ENCODE data around the gene PACSIN1.

The PACSIN1 gene

DNA sequence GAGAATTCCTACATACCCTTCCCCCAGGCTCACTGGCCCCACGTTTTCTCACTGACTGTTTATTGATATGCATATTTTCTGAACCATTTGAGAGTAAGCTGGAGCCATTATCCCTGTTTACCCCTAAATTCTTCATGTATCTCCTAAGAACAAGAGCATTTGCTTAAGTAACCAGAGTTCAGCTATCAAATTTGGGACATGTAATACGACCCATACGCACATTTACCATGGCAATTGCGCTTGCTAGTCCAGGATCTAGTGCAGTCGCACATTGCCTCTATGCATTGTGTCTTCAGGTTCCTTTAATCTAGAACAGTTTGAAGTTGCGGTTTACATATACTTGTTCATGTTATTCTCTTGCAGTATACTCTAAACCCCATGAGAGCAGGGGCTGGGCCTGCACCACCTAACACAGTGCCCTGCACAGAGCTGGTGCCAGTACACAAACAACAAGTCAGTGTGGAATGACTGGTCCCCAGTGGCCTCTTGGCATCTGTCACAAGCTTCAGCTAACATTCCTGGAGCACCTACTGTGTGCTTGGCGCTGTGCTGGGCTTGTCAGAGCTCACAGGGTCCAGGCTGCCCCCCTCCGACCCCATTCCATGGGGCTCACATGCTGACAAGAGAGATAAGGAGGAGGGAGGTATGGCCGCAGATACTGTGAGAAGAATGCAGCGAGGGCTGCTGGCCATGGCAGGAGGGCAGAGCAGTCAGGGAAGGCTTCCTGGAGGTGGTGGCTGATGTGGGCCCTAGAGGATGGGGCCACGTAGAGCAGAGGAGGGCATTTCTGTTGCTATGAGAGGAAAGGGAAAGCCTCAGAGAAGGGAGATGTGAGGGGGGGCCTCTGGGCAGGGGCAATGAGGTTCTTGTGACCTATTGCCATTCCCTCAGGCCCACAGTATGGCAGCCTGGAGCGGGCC is 62.1 kb downstream of the PACSIN1 start:
- no peak for DNase-seq (ENCODE audit: low spot score)

DNA sequence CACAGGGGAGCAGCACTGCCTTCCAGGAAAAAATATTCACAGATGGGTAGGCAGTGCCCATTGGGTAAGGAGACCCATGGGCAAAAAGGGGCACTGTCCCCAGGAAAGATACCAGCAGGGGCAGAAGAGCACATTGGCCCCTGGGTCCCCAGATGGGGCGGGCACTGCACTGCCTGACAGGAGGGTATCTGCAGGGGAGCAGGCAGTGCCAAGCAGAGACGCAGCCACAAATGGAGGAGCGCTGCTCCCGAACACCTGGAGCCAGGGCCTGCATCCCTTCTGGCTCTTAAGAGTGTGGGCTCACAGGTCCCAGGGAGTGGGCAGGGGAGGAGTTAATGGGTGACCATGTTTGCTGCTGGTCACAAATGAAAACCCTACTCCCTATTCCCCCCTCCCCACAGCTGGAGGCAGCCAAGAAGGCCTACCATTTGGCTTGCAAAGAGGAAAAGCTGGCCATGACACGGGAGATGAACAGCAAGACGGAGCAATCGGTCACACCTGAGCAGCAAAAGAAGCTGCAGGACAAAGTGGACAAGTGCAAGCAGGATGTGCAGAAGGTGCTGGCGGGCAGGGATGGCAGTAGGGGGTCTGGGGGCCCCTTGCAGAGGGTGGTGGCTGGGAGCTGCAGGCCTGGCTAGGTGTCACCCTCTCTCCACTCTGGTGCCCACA is 63.3 kb downstream of the PACSIN1 start:
- no peak for DNase-seq (ENCODE audit: low spot score)

DNA sequence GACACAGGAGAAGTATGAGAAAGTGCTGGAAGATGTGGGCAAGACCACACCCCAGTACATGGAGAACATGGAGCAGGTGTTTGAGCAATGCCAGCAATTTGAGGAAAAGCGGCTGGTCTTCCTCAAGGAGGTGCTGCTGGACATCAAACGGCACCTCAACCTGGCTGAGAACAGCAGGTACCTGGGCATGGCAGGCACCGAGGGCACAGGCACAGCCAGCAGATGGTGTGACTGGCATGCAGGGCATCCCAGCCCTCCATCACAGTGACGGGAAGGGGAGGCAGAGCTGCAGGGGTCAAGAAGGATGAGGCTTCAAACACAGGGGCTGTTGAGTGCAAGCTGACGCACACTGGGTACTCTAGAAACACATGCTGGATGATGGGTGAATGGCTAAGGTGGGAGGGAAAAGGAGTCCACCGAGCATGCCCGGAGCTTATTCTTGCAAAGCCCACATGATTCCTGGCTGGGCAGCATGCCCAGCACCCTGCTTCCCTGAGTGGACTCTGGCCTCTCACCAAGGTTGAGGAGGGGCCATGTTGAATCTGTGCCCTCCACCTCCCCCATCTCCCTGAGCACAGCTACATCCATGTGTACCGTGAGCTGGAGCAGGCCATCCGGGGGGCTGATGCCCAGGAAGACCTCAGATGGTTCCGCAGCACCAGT is 63.9 kb downstream of the PACSIN1 start:
- DNase-seq (ENCODE audit: low spot score): no peak

- DNase-seq (ENCODE audit: low spot score): no peak
Measured at GRCh38 chr6:34530753-34531365, 65.0 kb downstream of the PACSIN1 start.

DNA sequence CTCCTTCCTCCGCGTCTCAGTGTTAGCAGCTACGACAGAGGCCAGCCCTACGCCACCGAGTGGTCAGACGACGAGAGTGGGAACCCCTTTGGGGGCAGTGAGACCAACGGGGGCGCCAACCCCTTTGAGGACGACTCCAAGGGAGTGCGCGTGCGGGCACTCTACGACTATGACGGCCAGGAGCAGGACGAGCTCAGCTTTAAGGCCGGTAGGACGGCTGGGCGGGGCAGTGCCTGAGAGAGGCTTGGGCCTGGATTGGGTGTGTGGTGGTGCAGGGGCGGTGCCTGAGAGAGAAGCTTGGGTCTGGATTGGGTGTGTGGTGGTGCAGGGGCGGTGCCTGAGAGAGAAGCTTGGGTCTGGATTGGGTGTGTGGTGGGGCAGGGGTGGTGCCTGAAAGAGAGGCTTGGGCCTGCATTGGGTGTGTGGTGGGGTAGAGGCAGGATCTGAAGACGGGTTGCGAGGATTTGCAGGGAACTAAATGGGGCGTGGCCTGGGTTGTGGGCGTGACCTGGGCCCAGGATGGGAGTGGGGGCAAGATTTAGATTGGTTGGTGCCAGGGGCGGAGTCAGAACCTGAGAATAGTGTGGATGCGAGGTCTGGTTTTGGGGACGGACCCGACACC is 65.8 kb downstream of the PACSIN1 start:
- DNase-seq (ENCODE audit: low spot score): peak; percentile 67

DNA sequence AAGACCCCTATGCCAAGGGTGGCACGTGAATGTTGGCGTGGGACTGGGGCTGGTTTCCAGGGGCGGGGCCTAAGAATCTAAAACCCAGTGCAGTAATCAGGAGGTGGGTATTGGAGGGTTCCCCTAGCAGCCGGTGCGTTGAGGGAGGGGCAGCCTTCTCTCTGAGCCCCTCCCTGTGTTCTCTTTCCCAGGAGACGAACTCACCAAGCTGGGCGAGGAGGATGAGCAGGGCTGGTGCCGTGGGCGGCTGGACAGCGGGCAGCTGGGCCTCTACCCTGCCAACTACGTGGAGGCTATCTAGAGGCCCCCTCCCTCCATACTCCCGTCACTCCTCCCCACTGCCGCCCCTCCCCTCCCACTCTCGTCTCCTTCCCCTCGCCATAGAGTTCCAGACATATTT is 66.4 kb downstream of the PACSIN1 start:
- no peak for DNase-seq (ENCODE audit: low spot score)

GRCh38 chr6:34534146-34534545 is 68.3 kb downstream of the PACSIN1 start:
- DNase-seq (ENCODE audit: low spot score): no peak

DNA sequence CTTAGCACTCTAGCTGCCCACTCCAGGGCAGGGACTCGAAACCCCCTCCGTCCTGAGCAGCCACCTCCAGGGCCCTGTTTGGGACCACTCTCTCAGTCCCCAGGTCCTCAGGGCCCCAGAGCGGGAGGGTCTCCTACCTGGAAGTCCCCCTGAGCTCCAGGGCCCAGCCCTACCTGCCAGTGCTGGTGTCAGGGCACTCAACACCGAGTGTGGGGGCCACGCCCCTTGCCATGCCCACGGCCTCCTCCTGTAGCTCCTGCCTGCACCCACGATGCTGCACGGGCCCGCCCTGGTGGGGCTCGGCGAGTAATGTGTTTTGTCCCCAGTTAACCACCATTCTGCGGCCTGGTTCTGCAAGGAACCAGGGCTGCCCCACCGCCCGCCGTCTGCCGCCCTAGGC is 68.8 kb downstream of the PACSIN1 start:
- DNase-seq (ENCODE audit: low spot score): no peak

DNA sequence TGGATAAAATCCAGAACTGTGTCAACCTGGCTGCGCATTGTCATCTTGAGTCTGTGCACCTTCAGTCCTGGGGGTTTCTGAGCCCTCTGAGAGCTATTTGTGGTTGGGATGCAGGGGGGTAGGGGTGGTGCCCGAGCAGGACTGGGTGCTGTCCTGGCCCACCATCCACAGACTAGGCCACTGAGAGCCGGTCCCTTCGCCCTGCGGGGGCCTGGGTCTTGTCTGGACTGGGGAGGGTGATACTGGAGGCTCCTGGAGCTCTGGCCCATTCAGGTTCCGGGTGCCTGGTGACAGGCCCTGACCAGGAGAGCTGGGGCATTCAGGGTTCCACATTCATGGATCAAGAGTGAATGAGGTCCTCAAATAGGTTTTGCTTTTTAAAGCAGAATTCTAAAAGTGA is 69.3 kb downstream of the PACSIN1 start:
- no peak for DNase-seq (ENCODE audit: low spot score)

GRCh38 chr6:34535646-34536045 is 69.8 kb downstream of the PACSIN1 start:
- DNase-seq (ENCODE audit: low spot score): no peak

- DNase-seq (ENCODE audit: low spot score): no peak
Measured at GRCh38 chr6:34536251-34536958, 70.5 kb downstream of the PACSIN1 start.

- no peak for DNase-seq (ENCODE audit: low spot score)
Measured at GRCh38 chr6:34536959-34537848, 71.3 kb downstream of the PACSIN1 start.

DNA sequence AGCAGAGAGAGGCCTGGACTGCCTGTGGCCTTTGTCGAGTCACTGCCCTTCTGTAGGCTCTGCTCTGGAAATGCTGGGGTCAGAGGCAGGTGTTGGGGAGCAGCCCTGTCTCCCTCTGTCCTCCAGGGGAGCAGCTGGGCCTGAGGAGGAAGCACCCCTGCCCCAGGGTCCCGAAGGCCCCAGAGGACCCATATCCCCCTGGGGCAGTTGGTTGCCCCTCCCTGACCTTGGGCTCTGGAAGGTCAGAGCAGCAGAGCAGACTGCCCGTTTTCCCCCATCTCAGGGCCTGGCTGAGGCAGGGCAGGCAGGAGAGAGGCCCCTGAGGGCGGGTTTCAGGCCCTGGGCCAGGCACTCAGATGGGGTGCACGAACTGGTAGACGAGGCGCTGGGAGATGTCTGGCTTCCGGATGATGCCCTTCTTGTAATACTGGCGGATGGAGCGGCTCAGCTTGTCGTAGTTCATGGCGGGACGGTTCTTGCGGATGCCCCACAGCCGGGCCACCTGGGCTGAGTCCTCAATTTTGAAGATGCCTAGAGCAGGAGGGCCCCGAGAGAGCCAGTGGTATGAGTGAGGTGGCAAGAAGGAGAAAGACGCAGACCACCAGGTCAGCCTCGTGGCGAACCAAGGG is 72.2 kb downstream of the PACSIN1 start:
- no peak for DNase-seq (ENCODE audit: low spot score)

DNA sequence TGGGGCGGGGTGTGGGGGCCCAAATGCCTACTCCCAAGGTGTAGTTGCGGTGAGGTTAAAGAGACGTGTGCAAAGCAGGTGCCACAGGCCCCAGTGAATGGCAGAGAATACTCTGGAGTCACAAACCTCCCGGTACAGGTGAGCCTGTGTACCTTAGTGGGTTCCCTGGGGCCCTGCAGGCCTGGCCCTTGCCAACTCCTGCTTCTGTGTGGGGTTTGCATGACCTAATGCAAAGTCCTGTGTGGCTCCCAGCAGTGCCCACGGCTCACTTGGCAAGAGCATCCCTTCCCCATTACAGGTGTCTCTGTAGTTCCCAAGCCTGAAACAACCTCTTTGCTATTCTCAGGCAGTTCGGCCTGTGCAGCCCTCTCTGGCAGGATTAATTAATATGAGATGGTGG is 72.7 kb downstream of the PACSIN1 start:
- DNase-seq (ENCODE audit: low spot score): no peak

- no peak for DNase-seq (ENCODE audit: low spot score)
Measured at GRCh38 chr6:34539181-34539580, 73.3 kb downstream of the PACSIN1 start.

DNA sequence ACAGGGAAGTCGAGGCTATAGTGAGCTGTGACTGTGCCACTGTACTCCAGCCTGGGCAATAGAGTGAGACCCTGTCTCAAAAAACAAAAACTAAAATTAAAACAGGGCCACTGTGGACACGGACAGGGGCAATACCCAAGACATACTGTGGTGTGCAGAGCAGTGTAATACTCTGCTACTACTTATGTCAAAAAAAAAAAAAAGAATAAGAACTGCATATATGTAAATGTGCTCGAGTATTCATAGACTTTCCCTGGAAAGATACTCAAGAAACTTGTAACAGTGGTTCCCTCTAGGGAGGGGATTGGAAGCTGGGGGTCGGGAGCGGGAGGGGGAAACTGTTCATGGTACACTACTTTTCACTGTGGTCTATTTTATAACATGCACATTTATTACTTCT is 74.3 kb downstream of the PACSIN1 start:
- no peak for DNase-seq (ENCODE audit: low spot score)

DNA sequence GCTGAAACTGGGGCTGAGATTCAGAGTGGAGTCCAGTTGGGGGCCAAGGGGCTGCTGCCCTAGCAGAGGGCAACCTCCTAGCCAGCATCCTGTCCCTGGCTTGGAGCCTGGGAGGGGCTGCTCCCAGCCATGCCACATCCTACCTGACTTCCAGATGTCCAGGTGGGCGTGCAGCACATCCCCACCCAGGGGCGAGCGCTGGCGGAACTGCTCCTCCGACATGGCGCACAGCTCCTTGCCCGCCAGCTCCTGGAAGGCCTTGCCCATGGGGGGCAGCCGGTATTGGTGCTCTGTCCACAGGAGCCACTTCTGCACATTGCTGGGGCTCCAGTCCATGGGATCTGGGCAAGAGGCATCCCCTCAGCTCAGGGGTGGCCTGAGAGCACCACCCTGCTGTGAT is 75.0 kb downstream of the PACSIN1 start:
- DNase-seq (ENCODE audit: low spot score): no peak

- no peak for DNase-seq (ENCODE audit: low spot score)
Measured at GRCh38 chr6:34543421-34543820, 77.5 kb downstream of the PACSIN1 start.

- no peak for DNase-seq (ENCODE audit: low spot score)
Measured at GRCh38 chr6:34544052-34544604, 78.3 kb downstream of the PACSIN1 start.
